HCT116 (cell line): ENCODE measurements around the gene ATP5F1D. TPM values are rescaled to one million over a fixed set of nuclear protein-coding genes. Genes with fewer than 3 reads are reported as not detected.

ENCODE experiments used
- ATAC-seq: fragments of 200-7000 bp; cut with Tn5 transposase; 2 replicates; pipeline ENCODE4 v1.9.1; 2020; ENCODE audit warnings: mild to moderate bottlenecking, moderate library complexity
- BruUV-seq: library from RNA; stranded (reverse); fragments of 400-500 nt; replicated peaks from 2 replicates; lab custom pipeline; 2021; lab: Mats Ljungman, UMichigan
- CTCF ChIA-PET: fragments of 300-600 bp; sonication (Branson Sonifier 250); formaldehyde crosslinking; loops from one replicate; lab custom pipeline; 2021; ENCODE audit warnings: antibody characterized with exemption; lab: Charles Lee
- POLR2A ChIA-PET: fragments of 300-600, 350-600 bp; sonication (Branson Sonifier 250); formaldehyde crosslinking; loops from one replicate; lab custom pipeline; 2021; ENCODE audit warnings: antibody characterized with exemption; lab: Charles Lee
- RAD21 ChIA-PET, 2 experiments: fragments of 300-600 bp; sonication (Branson Sonifier 250); formaldehyde crosslinking; loops; one replicate each; lab custom pipeline; 2023; ENCODE audit warnings: low total read pairs in 2 of 2; ENCODE audit not compliant: uncharacterized antibody in 2 of 2, unreplicated experiment in 2 of 2, low non-redundant PET in 1 of 2; lab: Charles Lee
- DNase-seq: peaks from one replicate; pipeline ENCODE4 v3.0.0-alpha.2; 2010; ENCODE audit warnings: low read depth, low spot score
- H2AFZ ChIP-seq: fragments of 200-600 bp; shearing (Covaris generic), sonication (generic); 2 replicates; pipeline ENCODE4 v1.6.1; 2017; ENCODE audit warnings: low read depth, mixed run types, mixed read lengths, antibody characterized with exemption, low read length; ENCODE audit not compliant: poor library complexity, severe bottlenecking
- H3K27ac ChIP-seq: 2 replicates; pipeline ENCODE4 v1.5.1; 2012; ENCODE audit warnings: low read depth, low read length
- H3K27me3 ChIP-seq: fragments of 200-600 bp; sonication (generic); 2 replicates; pipeline ENCODE4 v1.6.1; 2016; ENCODE audit warnings: mixed run types, low read length, mixed read lengths; ENCODE audit not compliant: insufficient read depth
- H3K36me3 ChIP-seq, 2 experiments: fragments of 200-500 bp in 1 of 2; fragments of 200-600 bp in 1 of 2; sonication (Bioruptor generic) in 1 of 2; sonication (generic) in 1 of 2; 2 replicates each; pipeline versions ENCODE4 v1.5.1 to v1.6.1; 2014 to 2016; ENCODE audit warnings: low read length in 2 of 2, inconsistent platforms in 1 of 2, mixed read lengths in 1 of 2, mixed run types in 1 of 2; ENCODE audit not compliant: insufficient read depth in 2 of 2, control insufficient read depth in 1 of 2
- H3K4me1 ChIP-seq, 2 experiments: fragments of 200-600 bp in 1 of 2; sonication (generic) in 1 of 2; 2 replicates each; pipeline versions ENCODE4 v1.5.1 to v1.6.1; 2012 to 2017; ENCODE audit warnings: low read length in 2 of 2, inconsistent platforms in 1 of 2, mild to moderate bottlenecking in 1 of 2, mixed read lengths in 1 of 2, mixed run types in 1 of 2, moderate library complexity in 1 of 2; ENCODE audit not compliant: insufficient read depth in 2 of 2, control insufficient read depth in 1 of 2
- H3K4me2 ChIP-seq: fragments of 200-600 bp; sonication (generic); 2 replicates; pipeline ENCODE4 v1.6.1; 2017; ENCODE audit warnings: mixed run types, low read length, mixed read lengths
- H3K4me3 ChIP-seq, 2 experiments: fragments of 200-600 bp in 1 of 2; sonication (generic) in 1 of 2; replicated peaks in 1 of 2; 2 replicates each; pipeline ENCODE4 v1.5.1; 2011 to 2016; ENCODE audit warnings: low read length in 2 of 2, control low read depth in 1 of 2, low read depth in 1 of 2, mild to moderate bottlenecking in 1 of 2, mixed read lengths in 1 of 2, mixed run types in 1 of 2
- H3K79me2 ChIP-seq: fragments of 200-600 bp; sonication (generic); 2 replicates; pipeline ENCODE4 v1.6.1; 2017; ENCODE audit warnings: mild to moderate bottlenecking, mixed run types, low read length, moderate library complexity, mixed read lengths; ENCODE audit not compliant: insufficient read depth
- H3K9ac ChIP-seq: fragments of 200-600 bp; sonication (generic); 2 replicates; pipeline ENCODE4 v1.6.1; 2016; ENCODE audit warnings: low read length, mixed read lengths
- H3K9me2 ChIP-seq: fragments of 200-600 bp; sonication (generic), shearing (Covaris generic); 2 replicates; pipeline ENCODE4 v1.6.1; 2017; ENCODE audit warnings: mixed run types, mild to moderate bottlenecking, moderate library complexity; ENCODE audit not compliant: insufficient read depth
- H3K9me3 ChIP-seq, 2 experiments: fragments of 200-500 bp in 1 of 2; fragments of 200-600 bp in 1 of 2; sonication (Bioruptor generic) in 1 of 2; sonication (generic) in 1 of 2; 2 replicates each; pipeline ENCODE4 v1.6.1; 2014 to 2017; ENCODE audit warnings: low read length in 2 of 2, mixed read lengths in 2 of 2, inconsistent platforms in 1 of 2, low read depth in 1 of 2, mild to moderate bottlenecking in 1 of 2, mixed run types in 1 of 2, moderate library complexity in 1 of 2; ENCODE audit not compliant: control insufficient read depth in 1 of 2, insufficient read depth in 1 of 2
- H4K20me1 ChIP-seq: fragments of 200-600 bp; sonication (generic), shearing (Covaris generic); 2 replicates; pipeline ENCODE4 v1.6.1; 2017; ENCODE audit warnings: mixed run types, mild to moderate bottlenecking, moderate library complexity; ENCODE audit not compliant: insufficient read depth
- CBX3 ChIP-seq: IDR thresholded peaks from 2 replicates; pipeline ENCODE4 v1.6.1; 2012; ENCODE audit warnings: low read depth
- EGR1 ChIP-seq: IDR thresholded peaks from 2 replicates; pipeline ENCODE4 v1.6.1; 2012; ENCODE audit warnings: low read depth
- ELF1 ChIP-seq: IDR thresholded peaks from 2 replicates; pipeline ENCODE4 v1.6.1; 2012; ENCODE audit warnings: low read depth, borderline replicate concordance
- EZH2 ChIP-seq: fragments of 200-600 bp; sonication (generic); IDR thresholded peaks from 2 replicates; pipeline ENCODE4 v1.6.1; 2017; ENCODE audit warnings: antibody characterized with exemption, mixed run types
- EZH2phosphoT487 ChIP-seq: fragments of 200-600 bp; IDR thresholded peaks from 2 replicates; pipeline ENCODE4 v1.6.1; 2018; ENCODE audit warnings: antibody characterized with exemption, borderline replicate concordance
- JUND ChIP-seq: IDR thresholded peaks from 2 replicates; pipeline ENCODE4 v1.6.1; 2012
- POLR2A ChIP-seq: IDR thresholded peaks from 2 replicates; pipeline ENCODE4 v1.7.0; 2011; ENCODE audit warnings: borderline replicate concordance; ENCODE audit not compliant: insufficient read depth, insufficient read length; ENCODE audit errors: extremely low read depth
- POLR2AphosphoS5 ChIP-seq: IDR thresholded peaks from 2 replicates; pipeline ENCODE4 v1.6.1; 2011; ENCODE audit warnings: mild to moderate bottlenecking, low read depth, low read length, moderate library complexity
- RAD21 ChIP-seq: IDR thresholded peaks from 2 replicates; pipeline ENCODE4 v1.6.1; 2012; ENCODE audit warnings: low read depth, mild to moderate bottlenecking
- SIN3A ChIP-seq: IDR thresholded peaks from 2 replicates; pipeline ENCODE4 v1.6.1; 2012; ENCODE audit warnings: low read depth
- SP1 ChIP-seq: IDR thresholded peaks from 2 replicates; pipeline ENCODE4 v1.6.1; 2012; ENCODE audit warnings: low read depth
- ZNF274 ChIP-seq: fragments of 200-500 bp; sonication (Bioruptor generic); IDR thresholded peaks from 2 replicates; pipeline ENCODE4 v1.6.1; 2014; ENCODE audit warnings: mild to moderate bottlenecking, low read depth, low read length, inconsistent platforms
- intact Hi-C: fragments of 100-400 bp; cut with micrococcal nuclease; formaldehyde crosslinking; loops from 2 replicates; pipeline ENCODE4 v1.10.0; 2022
- total RNA-seq: library from RNA; stranded (reverse); gene quantifications from one replicate; pipeline ENCODE4 v1.2.1, GENCODE V29; 2021; ENCODE audit not compliant: unreplicated experiment
- TF ChIP-seq, protein P1 (sequence below), 3 experiments: fragments of 200-600 bp in 1 of 3; sonication (generic) in 1 of 3; IDR thresholded peaks in 2 of 3; conservative IDR thresholded peaks in 1 of 3; 2 replicates each; pipeline ENCODE4 v1.5.1; 2012 to 2017; ENCODE audit warnings: low read depth in 2 of 3, low read length in 2 of 3, antibody characterized with exemption in 1 of 3, borderline replicate concordance in 1 of 3, control low read depth in 1 of 3, mild to moderate bottlenecking in 1 of 3, mixed read lengths in 1 of 3, mixed run types in 1 of 3, moderate library complexity in 1 of 3; ENCODE audit not compliant: insufficient read depth in 1 of 3
- TF ChIP-seq, protein P2 (sequence below): IDR thresholded peaks from 2 replicates; pipeline ENCODE4 v1.6.1; 2011; ENCODE audit warnings: mild to moderate bottlenecking, low read length, moderate library complexity; ENCODE audit not compliant: insufficient replicate concordance; ENCODE audit errors: extremely low read depth
- TF ChIP-seq, protein P3 (sequence below): IDR thresholded peaks from 2 replicates; pipeline ENCODE4 v1.6.1; 2012; ENCODE audit warnings: low read depth
- TF ChIP-seq, protein P4 (sequence below): IDR thresholded peaks from 2 replicates; pipeline ENCODE4 v1.6.1; 2012
- TF ChIP-seq, protein P5 (sequence below): IDR thresholded peaks from 2 replicates; pipeline ENCODE4 v1.6.1; 2012

The ATP5F1D gene
- total RNA-seq, 1 experiment from 2014 or later = 428 TPM

DNA sequence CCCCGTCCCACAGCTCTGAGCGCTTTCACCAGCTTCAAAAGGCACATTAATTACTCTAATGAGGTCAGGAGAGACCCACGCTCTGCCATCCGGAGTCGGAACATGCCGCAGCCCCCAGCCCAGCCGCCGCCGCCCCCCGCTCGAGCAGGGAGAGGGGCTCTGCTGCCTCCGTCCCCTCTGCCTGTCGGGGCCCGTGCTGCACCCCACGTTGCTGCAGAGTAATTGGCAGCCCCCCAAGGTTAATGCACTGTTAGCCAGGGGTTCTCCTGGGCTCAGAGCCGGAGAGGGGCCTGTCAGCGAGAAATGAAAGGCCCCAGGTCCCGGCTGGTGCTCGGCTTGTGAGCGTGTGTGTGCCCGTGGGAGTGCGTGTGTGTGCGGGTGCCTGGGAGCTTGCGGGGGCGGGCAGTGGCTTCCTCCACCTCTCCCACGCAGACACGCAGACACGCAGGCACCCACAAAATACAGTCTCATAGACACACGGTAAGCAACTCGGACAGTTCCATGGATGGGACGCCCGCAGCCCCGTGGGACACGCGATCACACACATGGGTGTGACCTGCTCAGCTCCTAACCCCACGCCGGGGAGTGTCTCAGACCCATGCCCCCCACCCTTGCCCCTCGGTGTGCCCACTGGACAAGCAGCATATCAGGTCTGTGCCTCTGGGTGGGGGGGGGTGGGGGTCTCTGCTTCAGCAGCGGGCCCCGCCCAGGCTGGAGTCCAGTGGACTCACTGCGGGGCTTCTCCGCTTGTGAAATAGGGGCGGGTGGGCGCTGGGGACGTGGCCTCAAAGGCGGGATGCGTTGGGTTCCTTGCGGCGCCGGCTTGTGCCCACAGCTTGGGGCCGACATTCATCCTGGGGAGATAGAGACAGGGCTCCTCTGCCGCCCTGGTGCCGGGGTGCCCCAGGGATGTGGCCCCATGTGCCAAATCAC lies 39.4 kb downstream of the ATP5F1D start:
- ChIA-PET CTCF (interaction anchor here (1.4 kb wide), 1 partner anchor 175 kb away, joined by 7 read pairs; no protein-coding TSS in a partner anchor), RAD21 (interaction anchor here in 1 of 2 experiments (0.5 kb wide), 1 partner anchor 253 kb away, joined by 3 read pairs; no protein-coding TSS in a partner anchor), POLR2A (interaction anchor here (1.0 kb wide), 1 partner anchor 12 kb away, joined by 3 read pairs; the partner anchor contains the start of gene CIRBP)
- Histone ChIP-seq H3K36me3 (peaks cover 0 to 7% of the 10 kb centered on the region in 2 experiments; a peak in 1 of 4 replicates), H3K79me2 (peaks cover 16% of the 10 kb centered on the region), H3K4me3 (no peak overlapping the region), H3K9me2 (no peaks in the 10 kb centered on the region), H3K9me3 (no peaks in the 10 kb centered on the region), H3K27me3 (no peaks in the 10 kb centered on the region), H3K4me2 (no peak overlapping the region), H4K20me1 (no peaks in the 10 kb centered on the region), H2AFZ (no peak overlapping the region), H3K9ac (no peak overlapping the region), H3K27ac (no peak overlapping the region), H3K4me1 (peaks cover 7 to 28% of the 10 kb centered on the region in 2 experiments; a peak in 3 of 4 replicates)
- ATAC-seq (no peak), DNase-seq (no peak)
- no TSS peak for BruUV-seq
- intact Hi-C loops = no loop called here
- TF ChIP-seq ELF1 = no peak
- no peak for TF ChIP-seq EZH2
- TF ChIP-seq, protein P1, sequence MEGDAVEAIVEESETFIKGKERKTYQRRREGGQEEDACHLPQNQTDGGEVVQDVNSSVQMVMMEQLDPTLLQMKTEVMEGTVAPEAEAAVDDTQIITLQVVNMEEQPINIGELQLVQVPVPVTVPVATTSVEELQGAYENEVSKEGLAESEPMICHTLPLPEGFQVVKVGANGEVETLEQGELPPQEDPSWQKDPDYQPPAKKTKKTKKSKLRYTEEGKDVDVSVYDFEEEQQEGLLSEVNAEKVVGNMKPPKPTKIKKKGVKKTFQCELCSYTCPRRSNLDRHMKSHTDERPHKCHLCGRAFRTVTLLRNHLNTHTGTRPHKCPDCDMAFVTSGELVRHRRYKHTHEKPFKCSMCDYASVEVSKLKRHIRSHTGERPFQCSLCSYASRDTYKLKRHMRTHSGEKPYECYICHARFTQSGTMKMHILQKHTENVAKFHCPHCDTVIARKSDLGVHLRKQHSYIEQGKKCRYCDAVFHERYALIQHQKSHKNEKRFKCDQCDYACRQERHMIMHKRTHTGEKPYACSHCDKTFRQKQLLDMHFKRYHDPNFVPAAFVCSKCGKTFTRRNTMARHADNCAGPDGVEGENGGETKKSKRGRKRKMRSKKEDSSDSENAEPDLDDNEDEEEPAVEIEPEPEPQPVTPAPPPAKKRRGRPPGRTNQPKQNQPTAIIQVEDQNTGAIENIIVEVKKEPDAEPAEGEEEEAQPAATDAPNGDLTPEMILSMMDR (IDR thresholded peaks at IDR 0.05 in 2 of 3, conservative IDR thresholded peaks at IDR 0.05 in 1 of 3; ENCODE audit: borderline replicate concordance in 1 of 3, insufficient read depth in 1 of 3, low read depth in 2 of 3, low read length in 2 of 3) = no peak
- TF ChIP-seq, protein P2, sequence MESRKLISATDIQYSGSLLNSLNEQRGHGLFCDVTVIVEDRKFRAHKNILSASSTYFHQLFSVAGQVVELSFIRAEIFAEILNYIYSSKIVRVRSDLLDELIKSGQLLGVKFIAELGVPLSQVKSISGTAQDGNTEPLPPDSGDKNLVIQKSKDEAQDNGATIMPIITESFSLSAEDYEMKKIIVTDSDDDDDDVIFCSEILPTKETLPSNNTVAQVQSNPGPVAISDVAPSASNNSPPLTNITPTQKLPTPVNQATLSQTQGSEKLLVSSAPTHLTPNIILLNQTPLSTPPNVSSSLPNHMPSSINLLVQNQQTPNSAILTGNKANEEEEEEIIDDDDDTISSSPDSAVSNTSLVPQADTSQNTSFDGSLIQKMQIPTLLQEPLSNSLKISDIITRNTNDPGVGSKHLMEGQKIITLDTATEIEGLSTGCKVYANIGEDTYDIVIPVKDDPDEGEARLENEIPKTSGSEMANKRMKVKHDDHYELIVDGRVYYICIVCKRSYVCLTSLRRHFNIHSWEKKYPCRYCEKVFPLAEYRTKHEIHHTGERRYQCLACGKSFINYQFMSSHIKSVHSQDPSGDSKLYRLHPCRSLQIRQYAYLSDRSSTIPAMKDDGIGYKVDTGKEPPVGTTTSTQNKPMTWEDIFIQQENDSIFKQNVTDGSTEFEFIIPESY = no peak
- no peak for TF ChIP-seq CBX3
- no peak for TF ChIP-seq POLR2A
- TF ChIP-seq RAD21 = no peak
- TF ChIP-seq JUND = no peak
- TF ChIP-seq POLR2AphosphoS5 = no peak
- TF ChIP-seq SP1 = no peak
- TF ChIP-seq, protein P3, sequence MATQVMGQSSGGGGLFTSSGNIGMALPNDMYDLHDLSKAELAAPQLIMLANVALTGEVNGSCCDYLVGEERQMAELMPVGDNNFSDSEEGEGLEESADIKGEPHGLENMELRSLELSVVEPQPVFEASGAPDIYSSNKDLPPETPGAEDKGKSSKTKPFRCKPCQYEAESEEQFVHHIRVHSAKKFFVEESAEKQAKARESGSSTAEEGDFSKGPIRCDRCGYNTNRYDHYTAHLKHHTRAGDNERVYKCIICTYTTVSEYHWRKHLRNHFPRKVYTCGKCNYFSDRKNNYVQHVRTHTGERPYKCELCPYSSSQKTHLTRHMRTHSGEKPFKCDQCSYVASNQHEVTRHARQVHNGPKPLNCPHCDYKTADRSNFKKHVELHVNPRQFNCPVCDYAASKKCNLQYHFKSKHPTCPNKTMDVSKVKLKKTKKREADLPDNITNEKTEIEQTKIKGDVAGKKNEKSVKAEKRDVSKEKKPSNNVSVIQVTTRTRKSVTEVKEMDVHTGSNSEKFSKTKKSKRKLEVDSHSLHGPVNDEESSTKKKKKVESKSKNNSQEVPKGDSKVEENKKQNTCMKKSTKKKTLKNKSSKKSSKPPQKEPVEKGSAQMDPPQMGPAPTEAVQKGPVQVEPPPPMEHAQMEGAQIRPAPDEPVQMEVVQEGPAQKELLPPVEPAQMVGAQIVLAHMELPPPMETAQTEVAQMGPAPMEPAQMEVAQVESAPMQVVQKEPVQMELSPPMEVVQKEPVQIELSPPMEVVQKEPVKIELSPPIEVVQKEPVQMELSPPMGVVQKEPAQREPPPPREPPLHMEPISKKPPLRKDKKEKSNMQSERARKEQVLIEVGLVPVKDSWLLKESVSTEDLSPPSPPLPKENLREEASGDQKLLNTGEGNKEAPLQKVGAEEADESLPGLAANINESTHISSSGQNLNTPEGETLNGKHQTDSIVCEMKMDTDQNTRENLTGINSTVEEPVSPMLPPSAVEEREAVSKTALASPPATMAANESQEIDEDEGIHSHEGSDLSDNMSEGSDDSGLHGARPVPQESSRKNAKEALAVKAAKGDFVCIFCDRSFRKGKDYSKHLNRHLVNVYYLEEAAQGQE = no peak
- TF ChIP-seq, protein P4, sequence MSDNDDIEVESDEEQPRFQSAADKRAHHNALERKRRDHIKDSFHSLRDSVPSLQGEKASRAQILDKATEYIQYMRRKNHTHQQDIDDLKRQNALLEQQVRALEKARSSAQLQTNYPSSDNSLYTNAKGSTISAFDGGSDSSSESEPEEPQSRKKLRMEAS = no peak
- no peak for TF ChIP-seq SIN3A
- TF ChIP-seq, protein P5, sequence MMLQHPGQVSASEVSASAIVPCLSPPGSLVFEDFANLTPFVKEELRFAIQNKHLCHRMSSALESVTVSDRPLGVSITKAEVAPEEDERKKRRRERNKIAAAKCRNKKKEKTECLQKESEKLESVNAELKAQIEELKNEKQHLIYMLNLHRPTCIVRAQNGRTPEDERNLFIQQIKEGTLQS = no peak
- TF ChIP-seq EZH2phosphoT487 = no peak
- no peak for TF ChIP-seq ZNF274
- TF ChIP-seq EGR1 = no peak
